Common myeloid progenitor, CD34-positive (primary cell): Measurements from ENCODE around the gene WDFY4.

ENCODE experiments used
- CTCF ChIA-PET: fragments of 350-600 bp; sonication (Branson Sonifier 250); formaldehyde crosslinking; loops from one replicate; lab custom pipeline; 2021; ENCODE audit warnings: antibody characterized with exemption; lab: Charles Lee
- POLR2A ChIA-PET: fragments of 350-600 bp; sonication (Branson Sonifier 250); formaldehyde crosslinking; loops from one replicate; lab custom pipeline; 2021; ENCODE audit warnings: antibody characterized with exemption; lab: Charles Lee
- DNase-seq, 3 donors: peaks; one replicate each; pipeline versions ENCODE4 v3.0.0 to v3.0.0-alpha.2; 2013
- H3K27ac ChIP-seq, 2 experiments: 1 replicate in 1 of 2; 2 replicates in 1 of 2; pipeline ENCODE4 v1.7.0; 2013; ENCODE audit warnings: inconsistent platforms in 2 of 2, low read length in 2 of 2, mild to moderate bottlenecking in 2 of 2, low read depth in 1 of 2, moderate library complexity in 1 of 2; ENCODE audit not compliant: severe bottlenecking in 2 of 2, insufficient read depth in 1 of 2, poor library complexity in 1 of 2
- H3K27me3 ChIP-seq, 5 experiments: replicated peaks in 2 of 5; 1 replicate in 3 of 5; 2 replicates in 2 of 5; pipeline versions ENCODE4 v1.6.1 to v1.7.0; 2013; ENCODE audit warnings: low read length in 4 of 5, mild to moderate bottlenecking in 2 of 5, moderate library complexity in 2 of 5, inconsistent platforms in 1 of 5; ENCODE audit not compliant: insufficient read depth in 5 of 5, control insufficient read depth in 4 of 5
- H3K36me3 ChIP-seq, 4 experiments: 1 replicate in 2 of 4; 2 replicates in 2 of 4; pipeline versions ENCODE4 v1.6.1 to v1.7.0; 2013; ENCODE audit warnings: low read length in 3 of 4, control low read depth in 1 of 4, mild to moderate bottlenecking in 1 of 4; ENCODE audit not compliant: control insufficient read depth in 4 of 4, insufficient read depth in 4 of 4
- H3K4me1 ChIP-seq, 4 experiments: 1 replicate in 3 of 4; 2 replicates in 1 of 4; pipeline versions ENCODE4 v1.6.1 to v1.7.1; 2013; ENCODE audit warnings: low read length in 3 of 4, mild to moderate bottlenecking in 3 of 4, control low read depth in 1 of 4, inconsistent platforms in 1 of 4, moderate library complexity in 1 of 4; ENCODE audit not compliant: control insufficient read depth in 4 of 4, insufficient read depth in 4 of 4; ENCODE audit errors: control extremely low read depth in 1 of 4
- H3K4me3 ChIP-seq, 7 experiments: 1 replicate in 4 of 7; 2 replicates in 3 of 7; pipeline versions ENCODE4 v1.5.1 to v1.7.0; 2013; ENCODE audit warnings: mild to moderate bottlenecking in 7 of 7, low read length in 6 of 7, moderate library complexity in 6 of 7, inconsistent platforms in 2 of 7, low read depth in 2 of 7, control low read depth in 1 of 7; ENCODE audit not compliant: insufficient read depth in 4 of 7, control insufficient read depth in 1 of 7; ENCODE audit errors: extremely low read depth in 1 of 7
- H3K9me3 ChIP-seq, 5 experiments: 1 replicate in 4 of 5; 2 replicates in 1 of 5; pipeline versions ENCODE4 v1.6.1 to v1.7.1; 2013; ENCODE audit warnings: low read length in 4 of 5, mild to moderate bottlenecking in 2 of 5, inconsistent platforms in 1 of 5, low read depth in 1 of 5, moderate library complexity in 1 of 5; ENCODE audit not compliant: control insufficient read depth in 4 of 5, insufficient read depth in 2 of 5; ENCODE audit errors: control extremely low read depth in 1 of 5
- WGBS: methylation state at CpG from one replicate; pipeline ENCODE4 v1.1.5; 2013; ENCODE audit not compliant: insufficient coverage; 5-methylcytosine and 5-hydroxymethylcytosine counted together

Gene WDFY4

DNA sequence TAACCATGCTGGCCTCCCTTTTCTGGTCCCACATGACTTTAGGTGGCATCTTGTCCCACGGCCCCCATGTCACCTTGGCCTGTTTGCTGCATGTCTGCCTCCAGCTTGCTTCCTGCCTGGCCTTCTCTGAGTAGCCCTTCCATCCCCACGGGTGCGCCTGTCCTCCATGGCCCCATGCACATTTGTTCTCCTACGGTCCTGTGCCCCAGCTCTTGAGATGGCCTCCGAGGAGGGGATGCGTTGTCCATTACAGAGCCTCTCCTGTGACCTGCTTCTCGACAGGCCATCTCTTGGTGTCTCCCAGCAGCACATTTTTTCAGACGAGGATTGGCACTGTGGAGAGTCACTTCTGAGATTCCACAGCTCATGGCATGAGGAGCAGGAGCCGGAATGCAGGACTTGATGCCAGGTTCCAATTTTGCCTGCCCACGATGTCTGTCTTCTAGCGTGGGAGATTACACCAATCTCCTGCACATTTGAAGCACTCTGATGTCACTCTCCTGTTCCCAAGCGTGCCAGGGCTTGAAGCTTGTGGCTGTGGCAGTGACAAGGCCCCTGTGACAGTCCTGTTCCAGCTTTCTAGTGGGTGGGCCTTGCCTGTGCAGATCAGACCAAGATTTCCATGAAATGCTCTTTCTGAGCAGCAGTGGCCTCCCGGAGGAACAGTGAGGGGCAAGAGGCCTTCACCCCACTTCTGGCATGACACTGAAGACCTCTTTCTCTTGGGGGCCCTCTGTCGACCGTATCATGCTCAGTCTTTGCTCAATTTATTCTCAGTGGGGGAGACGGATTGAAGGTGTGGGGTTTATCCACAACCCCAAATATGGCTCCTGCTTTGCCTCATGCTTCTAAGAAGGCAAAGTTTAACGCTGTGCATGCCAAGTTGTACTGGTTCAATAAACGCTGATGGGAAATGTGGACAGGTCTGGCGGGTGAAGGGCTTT is 13.4 kb downstream of the WDFY4 start:
- no peak for DNase-seq
- POLR2A ChIA-PET, result no interaction called here
- Histone ChIP-seq H3K27ac (no peak overlapping the region), H3K36me3 (peaks cover 2 to 69% (median 5%) of the 10 kb centered on the region in 4 experiments), H3K27me3 (no peaks in the 10 kb centered on the region), H3K4me3 (no peak overlapping the region), H3K4me1 (peaks cover 0 to 28% (median 17%) of the 10 kb centered on the region in 4 experiments), H3K9me3 (no peaks in the 10 kb centered on the region)
- 96% methylated on average over 19 of the region's 19 CpGs for WGBS
- CTCF ChIA-PET, result interaction anchor here (1.0 to 1.4 kb wide), 2 partner anchors 8 to 34 kb away, joined by 3 read pairs; no protein-coding TSS in a partner anchor

DNA sequence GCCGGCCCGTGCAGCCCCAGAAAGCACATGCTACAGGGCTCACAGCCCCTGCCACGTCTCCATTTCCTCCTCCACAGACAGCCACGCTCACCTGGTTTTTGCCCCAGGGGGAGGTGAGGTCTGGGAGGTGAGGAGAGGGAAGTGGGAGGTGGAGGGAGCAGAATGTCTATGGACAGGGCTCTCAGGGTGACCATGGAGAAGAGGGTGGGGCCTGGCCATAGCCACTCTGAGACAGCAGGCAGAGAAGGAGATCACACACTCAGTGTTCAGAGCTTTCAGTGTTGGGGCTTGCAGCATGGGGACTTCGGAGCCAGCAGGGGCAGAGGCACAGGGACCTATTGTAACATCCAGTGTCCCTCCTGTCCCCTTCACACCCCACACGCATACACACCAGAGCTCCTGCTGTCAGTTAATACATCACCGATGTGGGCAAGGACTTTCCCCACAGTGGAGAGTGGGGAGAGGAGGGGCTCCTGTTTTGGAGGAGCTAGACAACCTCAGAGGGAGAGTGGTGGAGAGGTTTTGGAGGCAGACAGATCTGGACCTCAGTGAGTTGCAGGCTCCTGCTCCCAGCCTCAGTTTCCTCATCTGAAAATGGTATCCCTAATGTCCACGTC is 14.4 kb downstream of the WDFY4 start:
- Histone ChIP-seq H3K27ac (no peak overlapping the region), H3K27me3 (no peaks in the 10 kb centered on the region), H3K36me3 (peaks cover 2 to 61% (median 5%) of the 10 kb centered on the region in 4 experiments), H3K4me1 (peaks cover 0 to 28% (median 17%) of the 10 kb centered on the region in 4 experiments), H3K9me3 (no peaks in the 10 kb centered on the region), H3K4me3 (no peak overlapping the region)
- ChIA-PET CTCF (interaction anchor here (1.1 to 2.5 kb wide), 4 partner anchors 9 to 465 kb away, joined by 3 to 39 read pairs (median 4); no protein-coding TSS in a partner anchor), POLR2A (interaction anchor here (0.7 kb wide), 1 partner anchor 14 kb away, joined by 3 read pairs; the partner anchor contains the start of gene WDFY4)
- 96% methylated on average over 4 of the region's 8 CpGs for WGBS
- no peak for DNase-seq

DNA sequence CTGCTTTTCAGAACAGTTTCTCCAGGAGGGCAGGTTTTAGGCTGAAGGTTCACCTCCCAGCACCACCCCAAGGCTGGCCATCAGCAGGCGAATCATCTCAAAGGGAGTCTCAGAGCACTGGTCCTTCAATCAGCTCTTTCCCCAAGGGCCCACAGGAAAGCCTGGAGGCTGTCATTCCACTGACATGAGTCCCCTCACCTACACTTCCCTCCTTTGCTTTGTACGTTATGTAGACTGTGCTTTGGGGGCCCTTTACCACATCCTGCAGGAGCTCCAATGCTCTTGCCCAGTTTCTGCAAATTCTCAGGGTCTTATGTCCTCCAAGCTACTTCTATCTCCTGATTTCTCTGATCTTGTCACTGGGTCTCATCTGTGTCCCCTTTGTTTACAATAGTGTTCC is 15.4 kb downstream of the WDFY4 start:
- Histone ChIP-seq H3K4me3 (no peak overlapping the region), H3K4me1 (peaks cover 0 to 28% (median 17%) of the 10 kb centered on the region in 4 experiments), H3K36me3 (peaks cover 0 to 58% (median 5%) of the 10 kb centered on the region in 4 experiments), H3K27me3 (no peaks in the 10 kb centered on the region), H3K27ac (no peak overlapping the region), H3K9me3 (no peaks in the 10 kb centered on the region)
- 55% methylated on average over 2 of the region's 2 CpGs for WGBS
- DNase-seq, result peak in 2 of 3 donors; percentile 22 to 37
- POLR2A ChIA-PET, result no interaction called here
- CTCF ChIA-PET, result interaction anchor here (0.7 to 2.5 kb wide), 7 partner anchors 10 to 464 kb away, joined by 3 to 39 read pairs (median 4); no protein-coding TSS in a partner anchor

DNA sequence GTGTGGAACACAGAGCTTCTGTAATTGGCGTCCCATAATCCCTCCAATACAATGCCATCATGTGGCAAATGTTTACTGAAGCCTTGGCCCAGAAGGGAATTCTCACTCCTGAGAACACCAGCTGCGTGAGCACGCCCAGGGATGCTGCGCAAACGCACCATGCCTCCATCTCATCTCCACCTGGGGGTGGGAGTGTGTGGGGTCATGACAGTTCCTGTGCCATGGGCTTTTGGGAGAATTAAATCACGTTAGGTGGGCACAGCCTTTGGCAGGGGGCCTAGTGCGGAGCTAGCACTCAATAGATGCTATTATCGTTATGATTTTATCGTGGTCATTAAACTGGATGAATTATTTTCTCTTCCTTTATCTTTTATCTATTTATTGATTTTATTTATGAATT is 15.8 kb downstream of the WDFY4 start:
- peaks cover 0 to 54% (median 4%) of the 10 kb centered on the region in 4 experiments for H3K36me3 ChIP-seq
- no CpG with 5 or more reads among the region's 9 CpGs for WGBS
- POLR2A ChIA-PET, result no interaction called here
- H3K27me3 ChIP-seq, result no peaks in the 10 kb centered on the region
- no peak for DNase-seq
- H3K27ac ChIP-seq, result no peak overlapping the region
- H3K4me1 ChIP-seq, result peaks cover 0 to 28% (median 17%) of the 10 kb centered on the region in 4 experiments
- CTCF ChIA-PET, result interaction anchor here (0.7 to 2.5 kb wide), 5 partner anchors 10 to 150 kb away, joined by 3 to 39 read pairs (median 4); no protein-coding TSS in a partner anchor
- no peaks in the 10 kb centered on the region for H3K9me3 ChIP-seq
- no peak overlapping the region for H3K4me3 ChIP-seq

DNA sequence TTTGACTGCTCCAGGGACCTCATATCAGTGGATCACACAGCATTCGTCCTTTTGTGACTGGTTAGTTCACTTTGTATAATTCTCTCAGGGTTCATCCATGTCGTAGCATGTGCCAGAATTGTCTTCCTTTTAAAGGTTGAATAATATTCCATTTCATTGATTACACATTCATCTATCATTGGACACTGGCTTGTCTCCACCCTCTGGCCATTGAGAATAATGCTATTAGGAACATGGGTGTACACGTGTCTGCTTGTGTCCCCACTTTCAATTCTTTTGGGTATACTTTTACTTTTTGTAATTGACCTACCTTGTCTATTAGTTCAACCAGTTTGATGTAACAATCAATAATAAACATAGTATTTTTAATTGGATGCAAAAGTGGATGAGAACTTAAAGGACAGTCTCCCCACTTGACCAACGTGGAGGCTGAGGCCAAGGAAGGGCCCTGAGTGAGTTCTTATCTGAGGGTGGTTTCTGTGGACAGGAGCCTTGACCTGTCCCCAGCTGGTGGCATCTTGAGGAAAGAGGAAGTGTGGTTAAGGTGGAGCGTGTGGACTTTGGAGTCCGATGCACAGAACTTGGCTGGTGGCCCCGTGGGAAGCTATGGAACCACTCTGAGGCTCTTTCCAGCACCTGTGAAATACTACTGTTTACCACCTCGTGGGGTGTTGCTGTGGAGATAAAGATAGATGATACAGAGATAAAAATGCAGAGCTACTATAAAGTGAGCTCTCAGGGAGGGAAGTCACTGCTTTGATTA is 16.6 kb downstream of the WDFY4 start:
- Histone ChIP-seq H3K9me3 (no peaks in the 10 kb centered on the region), H3K27ac (no peak overlapping the region), H3K4me1 (peaks cover 0 to 28% (median 17%) of the 10 kb centered on the region in 4 experiments), H3K27me3 (no peaks in the 10 kb centered on the region), H3K4me3 (no peak overlapping the region), H3K36me3 (peaks cover 0 to 50% (median 1%) of the 10 kb centered on the region in 4 experiments)
- peak in 2 of 3 donors; percentile 44 to 64 for DNase-seq
- CTCF ChIA-PET, result interaction anchor here (0.8 to 3.6 kb wide), 10 partner anchors 9 to 173 kb away, joined by 3 to 39 read pairs (median 4); no protein-coding TSS in a partner anchor
- 32% methylated on average over 4 of the region's 8 CpGs for WGBS
- POLR2A ChIA-PET, result no interaction called here

DNA sequence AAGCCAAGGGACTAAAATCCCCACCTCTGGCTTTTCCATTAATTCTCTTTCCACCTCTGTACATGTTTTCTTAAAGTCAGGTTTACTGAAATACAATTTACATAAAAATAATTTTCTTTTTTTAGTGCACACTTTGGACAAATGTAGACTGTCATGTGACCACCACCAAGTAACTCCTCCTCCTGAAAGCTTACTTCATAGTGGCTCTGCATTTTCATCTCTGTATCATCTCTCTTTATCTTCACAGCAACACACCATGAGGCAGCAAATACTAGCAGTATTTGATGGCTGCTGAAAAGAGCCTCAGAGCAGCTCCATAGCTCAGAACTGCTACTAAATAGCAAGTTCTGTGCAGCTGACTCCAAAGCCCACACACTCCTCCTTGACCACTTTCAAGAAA is 17.3 kb downstream of the WDFY4 start:
- ChIA-PET CTCF (interaction anchor here (0.8 to 3.6 kb wide), 7 partner anchors 11 to 174 kb away, joined by 3 to 32 read pairs (median 3); no protein-coding TSS in a partner anchor), POLR2A (interaction anchor here (0.5 kb wide), 1 partner anchor 58 kb away, joined by 3 read pairs; no protein-coding TSS in a partner anchor)
- no peaks in the 10 kb centered on the region for H3K9me3 ChIP-seq
- no peak overlapping the region for H3K4me3 ChIP-seq
- peaks cover 0 to 43% (median 0%) of the 10 kb centered on the region in 4 experiments for H3K36me3 ChIP-seq
- H3K27ac ChIP-seq, result no peak overlapping the region
- DNase-seq, result peak in 2 of 3 donors; percentile 39 to 51
- peaks cover 0 to 28% (median 17%) of the 10 kb centered on the region in 4 experiments for H3K4me1 ChIP-seq
- H3K27me3 ChIP-seq, result no peaks in the 10 kb centered on the region
